HepG2 (cell line): ENCODE results near the gene PTPRD.

Experiments
- BHLHE40 ChIP-seq: IDR thresholded peaks from 2 replicates; pipeline ENCODE4 v1.6.1; 2011; ENCODE audit warnings: low read length, improper control_type of control experiment
- ETV5 ChIP-seq: IDR thresholded peaks from 2 replicates; pipeline ENCODE4 v1.6.1; 2018; ENCODE audit warnings: missing biosample characterization, missing genetic modification reagents, inconsistent platforms, borderline replicate concordance
- MLLT10 ChIP-seq: sonication (generic); formaldehyde crosslinking; IDR thresholded peaks from 2 replicates; pipeline ENCODE4 v1.4.0; 2020; ENCODE audit warnings: missing genetic modification reagents
- TBL1XR1 ChIP-seq: fragments of 150-350 bp; IDR thresholded peaks from 2 replicates; pipeline ENCODE4 v1.6.1; 2014; ENCODE audit warnings: borderline replicate concordance, low read length; ENCODE audit not compliant: partially characterized antibody
- ZBTB21 ChIP-seq: sonication (generic); formaldehyde crosslinking; IDR thresholded peaks from 2 replicates; pipeline ENCODE4 v1.4.0; 2020; ENCODE audit warnings: missing genetic modification reagents
- TF ChIP-seq, protein P1 (sequence below): sonication (generic); formaldehyde crosslinking; IDR thresholded peaks from 2 replicates; pipeline ENCODE4 v1.8.0; 2022; ENCODE audit warnings: missing genetic modification reagents, mild to moderate bottlenecking, inconsistent platforms, borderline replicate concordance
- TF ChIP-seq, protein P2 (sequence below): sonication (generic); formaldehyde crosslinking; IDR thresholded peaks from 2 replicates; pipeline ENCODE4 v1.5.0; 2020; ENCODE audit warnings: mild to moderate bottlenecking, missing genetic modification reagents, moderate library complexity

DNA sequence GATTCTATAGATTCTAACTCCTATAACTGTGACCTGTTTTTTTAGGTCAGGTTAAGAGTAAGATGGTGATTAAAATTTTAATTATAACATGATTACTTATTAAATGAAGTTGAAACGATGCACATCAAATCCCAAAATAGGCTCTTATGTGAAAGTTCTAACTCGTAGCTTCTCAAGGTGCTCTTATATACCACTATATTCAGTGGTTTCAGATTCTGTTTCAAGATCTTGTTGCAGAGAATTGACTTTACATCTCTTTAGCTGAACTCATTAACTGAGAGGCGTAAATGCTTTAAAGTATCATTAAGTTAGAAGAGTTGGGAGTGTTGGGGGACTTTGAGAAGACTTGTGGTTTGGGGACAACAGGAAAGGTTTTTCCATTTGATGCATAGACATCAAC is 1399.8 kb downstream of the PTPRD start:
- TF ChIP-seq, protein P1, sequence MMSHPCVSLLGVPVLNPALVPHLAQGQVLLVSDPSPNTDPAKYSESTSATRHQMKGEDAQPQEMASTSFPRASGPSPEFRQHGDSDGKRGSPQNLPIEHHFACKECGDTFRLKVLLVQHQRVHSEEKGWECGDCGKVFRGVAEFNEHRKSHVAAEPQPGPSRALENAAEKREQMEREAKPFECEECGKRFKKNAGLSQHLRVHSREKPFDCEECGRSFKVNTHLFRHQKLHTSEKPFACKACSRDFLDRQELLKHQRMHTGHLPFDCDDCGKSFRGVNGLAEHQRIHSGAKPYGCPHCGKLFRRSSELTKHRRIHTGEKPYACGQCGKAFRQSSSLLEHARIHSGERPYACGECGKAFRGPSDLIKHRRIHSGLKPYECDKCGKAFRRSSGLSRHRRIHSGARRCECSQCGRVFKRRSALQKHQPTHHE = no peak
- no peak for TF ChIP-seq ZBTB21 (CRISPR knock-in tag)
- TF ChIP-seq TBL1XR1 = no peak
- TF ChIP-seq MLLT10 (CRISPR knock-in tag) = no peak
- no peak for TF ChIP-seq BHLHE40
- TF ChIP-seq, protein P2, sequence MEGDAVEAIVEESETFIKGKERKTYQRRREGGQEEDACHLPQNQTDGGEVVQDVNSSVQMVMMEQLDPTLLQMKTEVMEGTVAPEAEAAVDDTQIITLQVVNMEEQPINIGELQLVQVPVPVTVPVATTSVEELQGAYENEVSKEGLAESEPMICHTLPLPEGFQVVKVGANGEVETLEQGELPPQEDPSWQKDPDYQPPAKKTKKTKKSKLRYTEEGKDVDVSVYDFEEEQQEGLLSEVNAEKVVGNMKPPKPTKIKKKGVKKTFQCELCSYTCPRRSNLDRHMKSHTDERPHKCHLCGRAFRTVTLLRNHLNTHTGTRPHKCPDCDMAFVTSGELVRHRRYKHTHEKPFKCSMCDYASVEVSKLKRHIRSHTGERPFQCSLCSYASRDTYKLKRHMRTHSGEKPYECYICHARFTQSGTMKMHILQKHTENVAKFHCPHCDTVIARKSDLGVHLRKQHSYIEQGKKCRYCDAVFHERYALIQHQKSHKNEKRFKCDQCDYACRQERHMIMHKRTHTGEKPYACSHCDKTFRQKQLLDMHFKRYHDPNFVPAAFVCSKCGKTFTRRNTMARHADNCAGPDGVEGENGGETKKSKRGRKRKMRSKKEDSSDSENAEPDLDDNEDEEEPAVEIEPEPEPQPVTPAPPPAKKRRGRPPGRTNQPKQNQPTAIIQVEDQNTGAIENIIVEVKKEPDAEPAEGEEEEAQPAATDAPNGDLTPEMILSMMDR (CRISPR knock-in tag) = no peak
- no peak for TF ChIP-seq ETV5
